ENCODE results near the gene NPAT. TPM values are rescaled to one million over a fixed set of nuclear protein-coding genes. Genes with fewer than 3 reads are reported as not detected.
"Not testable (repeated sequence)": the region's sequence is repeated elsewhere in the genome, so short reads cannot be mapped to it uniquely, and the experiment has no call there.

NPAT gene
- total and polyA plus RNA-seq, 2 of the 4 experiments (the other 2 are of a cell fraction): 3.1 to 10.6 TPM

GRCh38 chr11:108135845-108136544 lies 86.4 kb downstream of the NPAT start:
- in situ Hi-C loops (cut with MboI; ENCODE audit: low sequenced_read_pairs): no loop called here
- Histone ChIP-seq H3K18ac (ENCODE audit: low read depth, low read length) (no peak overlapping the region), H4K20me1 (ENCODE audit: insufficient read depth, low read length) (no peaks in the 10 kb centered on the region), H3K27me3 (ENCODE audit: control insufficient read depth, insufficient read depth, low read length) (no peaks in the 10 kb centered on the region), H2BK15ac (ENCODE audit: low read depth, low read length) (no peak overlapping the region), H4K5ac (ENCODE audit: low read depth, low read length) (no peak overlapping the region), H3K23ac (ENCODE audit: low read depth, low read length) (no peak overlapping the region), H3K36me3 (ENCODE audit: control insufficient read depth, insufficient read depth, low read length) (peaks cover 9% of the 10 kb centered on the region), H3K4me1 (ENCODE audit: control insufficient read depth, insufficient read depth, low read length) (no peaks in the 10 kb centered on the region), H3K56ac (ENCODE audit: extremely low read depth, insufficient read depth, low read length) (no peak overlapping the region), H3K9me3 (ENCODE audit: control insufficient read depth, insufficient read depth, low read length) (no peaks in the 10 kb centered on the region), H2BK5ac (ENCODE audit: low read depth, low read length, poor library complexity, severe bottlenecking) (no peak overlapping the region), H2BK120ac (ENCODE audit: low read depth, low read length) (no peak overlapping the region), H3K4me2 (ENCODE audit: low read depth, low read length) (no peak overlapping the region), H3K9ac (ENCODE audit: low read depth, low read length) (no peak overlapping the region), H3K79me1 (ENCODE audit: low read depth in 1 of 2, low read length in 2 of 2) (peaks cover 0 to 8% of the 10 kb centered on the region in 2 experiments; a peak in 2 of 4 replicates), H2AK9ac (replicated peaks; ENCODE audit: low read depth, low read length, poor library complexity) (no peak overlapping the region), H3K9me1 (ENCODE audit: insufficient read depth, low read length) (peaks cover 5% of the 10 kb centered on the region), H4K8ac (ENCODE audit: low read depth in 2 of 2, low read length in 2 of 2) (no peak overlapping the region), H3K14ac (replicated peaks; ENCODE audit: low read depth, low read length) (no peak overlapping the region), H3K4me3 (ENCODE audit: insufficient read depth, low read depth, low read length) (no peak overlapping the region), H3K27ac (ENCODE audit: insufficient read depth, low read length) (no peak overlapping the region), H2AK5ac (ENCODE audit: low read depth, low read length) (no peak overlapping the region), H2BK20ac (ENCODE audit: low read depth, low read length) (no peak overlapping the region), H2AFZ (replicated peaks; ENCODE audit: low read length, poor library complexity) (no peak overlapping the region), H4K91ac (ENCODE audit: insufficient read depth, low read depth, low read length) (no peak overlapping the region), H3K4ac (ENCODE audit: low read depth, low read length) (no peak overlapping the region)
- ATAC-seq (ENCODE audit: low read depth): no peak; the same call in 1 of the 2 replicates
- intact Hi-C loops (cut with micrococcal nuclease): no loop called here
- BruUV-seq (replicated peaks): no TSS peak
- WGBS, 2 experiments (ENCODE audit: extremely low coverage in 2 of 2, insufficient read length in 1 of 2): no CpG with 5 or more reads among the region's 2 CpGs
- CTCF ChIA-PET: no interaction called here
- DNase-seq: peak; percentile 10
- POLR2A ChIA-PET (ENCODE audit: unreplicated experiment): no interaction called here
- TF ChIP-seq MAFK (IDR thresholded peaks at IDR 0.05; ENCODE audit: low read depth, low read length): peak; percentile 99
- no peak for TF ChIP-seq RAD21 (IDR thresholded peaks at IDR 0.05; ENCODE audit: low read length)
- no peak for TF ChIP-seq MXI1 (IDR thresholded peaks at IDR 0.05; ENCODE audit: borderline replicate concordance, low read depth, low read length)
- dilution Hi-C loops (cut with HindIII; ENCODE audit: low sequenced_read_pairs, unreplicated experiment): no loop called here

- WGBS, 2 experiments (ENCODE audit: extremely low coverage in 2 of 2, insufficient read length in 1 of 2): no CpG with 5 or more reads among the region's 2 CpGs
- H3K9ac ChIP-seq (ENCODE audit: low read depth, low read length); BruUV-seq (replicated peaks); H2BK15ac ChIP-seq (ENCODE audit: low read depth, low read length); dilution Hi-C loops (cut with HindIII; ENCODE audit: low sequenced_read_pairs, unreplicated experiment); ATAC-seq (ENCODE audit: low read depth); POLR2A ChIA-PET (ENCODE audit: unreplicated experiment); H3K14ac ChIP-seq (replicated peaks; ENCODE audit: low read depth, low read length); H2BK5ac ChIP-seq (ENCODE audit: low read depth, low read length, poor library complexity, severe bottlenecking); H4K5ac ChIP-seq (ENCODE audit: low read depth, low read length); CTCF ChIA-PET; DNase-seq; H3K4me1 ChIP-seq (ENCODE audit: control insufficient read depth, insufficient read depth, low read length); H2AFZ ChIP-seq (replicated peaks; ENCODE audit: low read length, poor library complexity); H3K4me2 ChIP-seq (ENCODE audit: low read depth, low read length); H3K23ac ChIP-seq (ENCODE audit: low read depth, low read length); H3K4ac ChIP-seq (ENCODE audit: low read depth, low read length); H2BK120ac ChIP-seq (ENCODE audit: low read depth, low read length); H3K18ac ChIP-seq (ENCODE audit: low read depth, low read length); H2AK5ac ChIP-seq (ENCODE audit: low read depth, low read length); H3K27ac ChIP-seq (ENCODE audit: insufficient read depth, low read length); H2AK9ac ChIP-seq (replicated peaks; ENCODE audit: low read depth, low read length, poor library complexity); H3K36me3 ChIP-seq (ENCODE audit: control insufficient read depth, insufficient read depth, low read length); H3K27me3 ChIP-seq (ENCODE audit: control insufficient read depth, insufficient read depth, low read length); in situ Hi-C loops (cut with MboI; ENCODE audit: low sequenced_read_pairs); H4K20me1 ChIP-seq (ENCODE audit: insufficient read depth, low read length); intact Hi-C loops (cut with micrococcal nuclease); H3K9me3 ChIP-seq (ENCODE audit: control insufficient read depth, insufficient read depth, low read length); H2BK20ac ChIP-seq (ENCODE audit: low read depth, low read length); H3K4me3 ChIP-seq (ENCODE audit: insufficient read depth, low read depth, low read length); H4K8ac ChIP-seq (ENCODE audit: low read depth in 2 of 2, low read length in 2 of 2); H4K91ac ChIP-seq (ENCODE audit: insufficient read depth, low read depth, low read length); H3K9me1 ChIP-seq (ENCODE audit: insufficient read depth, low read length); H3K56ac ChIP-seq (ENCODE audit: extremely low read depth, insufficient read depth, low read length): not testable (repeated sequence)
- peaks cover 4 to 17% of the 10 kb centered on the region in 2 experiments; a peak in 3 of 4 replicates for H3K79me1 ChIP-seq (ENCODE audit: low read depth in 1 of 2, low read length in 2 of 2)
Observed at GRCh38 chr11:108132993-108133538, 89.4 kb downstream of the NPAT start.
